IPS-20b (cell line): ENCODE measurements around the gene EVA1B.

Experiments
- H3K27ac ChIP-seq: one replicate; pipeline ENCODE4 v1.5.1; 2013; ENCODE audit warnings: low read length
- H3K27me3 ChIP-seq: 2 replicates; pipeline ENCODE4 v1.6.1; 2013; ENCODE audit warnings: mild to moderate bottlenecking, low read length, inconsistent platforms; ENCODE audit not compliant: insufficient read depth
- H3K36me3 ChIP-seq: 2 replicates; pipeline ENCODE4 v1.6.1; 2013; ENCODE audit warnings: low read depth, mild to moderate bottlenecking, inconsistent platforms, low read length, moderate library complexity; ENCODE audit not compliant: insufficient read depth
- H3K4me1 ChIP-seq: 2 replicates; pipeline ENCODE4 v1.6.1; 2013; ENCODE audit warnings: mild to moderate bottlenecking, control low read depth, inconsistent platforms, low read length, moderate library complexity; ENCODE audit not compliant: insufficient read depth
- H3K4me3 ChIP-seq: 2 replicates; pipeline ENCODE4 v1.5.1; 2013; ENCODE audit warnings: mild to moderate bottlenecking, low read length, inconsistent platforms
- H3K9ac ChIP-seq: 2 replicates; pipeline ENCODE4 v1.6.1; 2013; ENCODE audit warnings: low read depth, mild to moderate bottlenecking, inconsistent platforms, low read length, moderate library complexity
- H3K9me3 ChIP-seq: 2 replicates; pipeline ENCODE4 v1.6.1; 2013; ENCODE audit warnings: mild to moderate bottlenecking, low read depth, low read length, inconsistent platforms; ENCODE audit not compliant: insufficient read depth

The EVA1B gene

DNA sequence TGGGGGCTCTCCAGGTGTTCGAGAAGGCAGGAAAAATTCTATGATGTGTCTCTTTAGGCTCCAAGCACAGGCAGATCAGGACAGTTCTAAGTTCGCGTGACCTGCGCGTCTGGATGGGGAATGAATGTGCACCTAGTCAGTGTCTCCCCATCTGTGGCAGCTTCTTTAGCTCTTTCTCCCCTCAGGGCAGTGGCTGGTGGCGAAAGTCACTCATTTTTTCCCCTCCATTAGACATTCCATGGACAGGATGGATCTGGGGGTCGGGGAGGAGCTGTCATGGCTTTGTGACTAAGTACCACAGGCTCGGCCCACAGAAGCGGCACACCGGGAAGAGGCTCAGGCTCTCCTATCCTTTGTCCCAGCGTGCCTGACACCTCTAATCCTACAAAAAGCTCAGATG, 31.0 kb upstream of the EVA1B start:
- peaks cover 38% of the 10 kb centered on the region for H3K36me3 ChIP-seq
- H3K4me3 ChIP-seq: no peak overlapping the region
- H3K27ac ChIP-seq: no peak overlapping the region
- H3K27me3 ChIP-seq: no peaks in the 10 kb centered on the region
- no peaks in the 10 kb centered on the region for H3K9me3 ChIP-seq
- H3K9ac ChIP-seq: no peak overlapping the region
- peaks cover 7% of the 10 kb centered on the region; the same call in 1 of the 2 replicates for H3K4me1 ChIP-seq

DNA sequence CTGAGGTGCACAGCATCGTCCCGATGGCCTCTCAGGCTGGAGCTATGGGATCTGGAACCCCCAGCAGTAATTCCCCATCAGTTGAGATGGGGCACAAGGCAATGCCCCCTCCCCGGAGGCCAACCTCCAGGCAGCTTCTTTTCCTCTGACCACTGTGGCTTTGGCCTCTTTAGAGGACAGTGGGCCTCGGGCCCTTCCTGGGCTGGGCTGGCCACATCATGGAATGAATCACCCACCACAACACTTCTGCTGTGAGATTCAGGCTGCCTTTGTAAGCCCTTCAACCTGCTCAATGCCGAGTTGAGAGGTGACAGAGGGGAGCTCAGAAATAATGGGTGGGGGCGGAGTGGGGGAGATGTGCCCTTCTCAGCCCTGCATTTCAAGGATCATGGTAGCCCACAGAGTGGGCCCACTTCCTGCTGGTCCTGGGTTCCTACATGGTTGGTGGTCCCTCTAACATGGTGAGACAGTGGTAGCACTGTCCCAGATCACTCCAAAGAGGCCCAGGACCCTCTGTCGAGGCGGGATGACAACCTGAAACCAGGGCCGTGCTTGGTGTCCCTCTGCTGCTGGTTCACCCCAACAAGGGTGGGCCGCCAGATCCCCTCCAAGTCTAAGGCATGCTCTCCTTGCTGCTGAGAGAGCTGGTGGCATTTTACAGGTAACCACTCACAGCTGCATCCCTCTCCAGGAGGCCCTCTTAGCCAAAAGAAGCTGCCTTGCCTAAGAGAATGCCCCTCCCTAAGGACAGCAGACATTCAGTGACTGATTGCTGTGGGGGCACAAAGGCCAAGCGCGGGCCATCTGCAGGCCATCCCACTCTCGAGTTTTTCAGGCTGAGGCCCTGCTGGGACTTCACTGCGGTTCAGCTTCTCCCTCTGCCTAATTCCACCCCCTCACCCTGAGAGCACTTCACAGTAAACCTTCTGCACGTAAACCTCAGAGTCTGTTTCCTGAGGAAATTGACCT, 29.7 kb upstream of the EVA1B start:
- Histone ChIP-seq H3K4me3 (no peak overlapping the region), H3K36me3 (peaks cover 44% of the 10 kb centered on the region), H3K27ac (no peak overlapping the region), H3K9me3 (no peaks in the 10 kb centered on the region), H3K9ac (no peak overlapping the region), H3K4me1 (peaks cover 7% of the 10 kb centered on the region; the same call in 1 of the 2 replicates), H3K27me3 (no peaks in the 10 kb centered on the region)

DNA sequence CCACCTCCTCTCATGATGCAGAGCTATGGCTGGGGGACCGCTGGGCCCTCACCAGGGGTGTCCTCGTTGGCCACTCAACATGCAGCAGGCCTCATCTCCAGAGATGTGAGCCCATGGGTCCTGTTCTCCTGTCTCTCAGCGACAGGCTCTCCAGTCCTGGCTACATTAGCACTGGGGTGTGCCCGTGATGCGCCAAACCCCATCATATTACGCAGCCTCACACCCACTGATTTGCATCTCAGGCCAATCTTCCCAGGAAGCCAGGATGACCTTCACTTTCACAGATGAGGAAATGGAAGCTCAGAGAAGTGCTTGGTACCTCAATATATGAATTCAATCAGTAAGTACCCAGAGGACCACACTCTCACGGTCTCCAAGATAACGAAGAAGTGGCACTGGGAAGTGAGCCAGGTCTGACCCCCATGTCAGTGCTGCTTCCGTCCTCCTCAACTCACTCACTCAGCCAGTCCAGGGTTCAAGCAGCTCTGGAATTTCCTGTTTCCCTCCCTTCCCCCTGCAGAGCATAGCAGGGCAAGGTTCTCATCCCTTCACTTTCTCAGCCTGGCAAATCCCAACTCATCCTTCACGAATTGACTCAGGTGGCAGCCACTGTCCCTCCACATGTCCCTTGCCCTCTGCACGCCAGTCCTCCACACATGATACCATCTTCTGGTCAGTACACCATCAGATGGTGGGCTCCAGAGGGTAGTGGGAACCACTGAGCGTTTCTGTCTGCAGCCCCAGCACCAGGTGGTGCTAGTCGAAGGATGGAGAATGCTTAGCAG, 28.9 kb upstream of the EVA1B start:
- Histone ChIP-seq H3K9ac (no peak overlapping the region), H3K27ac (no peak overlapping the region), H3K27me3 (no peaks in the 10 kb centered on the region), H3K4me3 (no peak overlapping the region), H3K36me3 (peaks cover 47% of the 10 kb centered on the region), H3K9me3 (no peaks in the 10 kb centered on the region), H3K4me1 (peaks cover 7% of the 10 kb centered on the region; the same call in 1 of the 2 replicates)

DNA sequence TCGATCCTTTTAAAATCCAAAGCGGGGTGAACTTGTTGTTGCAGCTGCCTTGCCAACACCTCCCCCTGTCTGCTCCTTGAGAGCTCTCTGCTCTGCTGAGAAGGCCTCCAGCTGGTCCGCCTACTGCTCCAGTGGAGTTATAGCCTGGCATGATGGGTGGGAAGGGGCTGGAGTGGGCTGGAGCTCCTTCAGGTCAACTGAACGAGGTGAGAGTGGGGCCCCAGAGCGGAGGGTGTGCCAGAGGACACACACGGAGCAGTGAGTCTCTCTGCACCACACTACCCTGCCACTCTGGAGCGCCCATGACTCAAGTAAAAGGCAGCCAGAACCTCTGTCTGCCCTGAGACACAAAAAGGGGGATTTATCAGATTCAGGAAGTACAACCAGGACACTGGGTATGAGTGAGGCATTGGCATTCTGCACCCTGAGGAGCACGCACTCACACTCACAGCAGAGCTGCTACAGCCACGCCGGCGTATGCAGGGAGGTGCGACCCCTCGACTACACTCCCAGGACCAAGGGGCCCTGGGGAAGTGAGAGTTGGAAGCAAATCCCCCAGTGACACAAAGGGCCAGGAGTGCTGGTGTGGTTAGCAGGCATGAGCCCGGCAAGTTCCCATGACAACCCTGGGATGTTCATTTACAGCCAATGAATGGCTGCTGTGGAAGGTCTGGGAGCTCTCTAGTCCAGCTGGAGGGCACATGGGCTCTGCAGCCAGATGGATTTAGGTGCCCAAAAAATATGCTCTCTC, 28.0 kb upstream of the EVA1B start:
- H3K4me1 ChIP-seq: peaks cover 7% of the 10 kb centered on the region; the same call in 1 of the 2 replicates
- H3K9ac ChIP-seq: no peak overlapping the region
- no peaks in the 10 kb centered on the region for H3K9me3 ChIP-seq
- H3K27ac ChIP-seq: no peak overlapping the region
- no peak overlapping the region for H3K4me3 ChIP-seq
- no peaks in the 10 kb centered on the region for H3K27me3 ChIP-seq
- peaks cover 48% of the 10 kb centered on the region for H3K36me3 ChIP-seq

DNA sequence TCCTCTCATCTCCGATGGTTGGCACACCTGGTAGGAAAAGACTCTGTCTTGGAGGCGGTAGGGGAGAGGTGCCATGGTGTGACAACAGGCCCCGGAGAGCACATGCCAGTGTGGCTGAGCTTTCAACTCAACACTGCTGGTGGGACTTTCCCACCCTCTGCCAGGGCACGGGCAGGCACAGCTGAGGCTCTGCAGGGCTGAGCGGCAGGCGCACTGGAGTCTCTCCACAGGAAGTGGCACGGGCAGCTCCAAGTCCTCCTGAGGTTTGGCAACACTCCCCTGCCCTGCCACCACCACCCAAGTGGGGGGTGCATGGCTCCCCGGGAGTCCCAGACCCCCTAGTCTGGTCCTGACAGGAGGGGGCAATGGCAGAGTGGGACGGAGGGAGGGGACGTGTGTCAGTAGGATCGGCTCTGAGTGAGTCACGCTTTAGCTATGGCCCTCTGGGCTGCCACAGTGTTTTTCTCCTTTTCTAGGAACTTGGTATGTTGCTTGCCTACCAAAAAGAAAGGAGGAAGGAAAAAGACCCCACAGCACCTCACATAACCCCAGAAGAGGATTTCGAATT, 27.3 kb upstream of the EVA1B start:
- Histone ChIP-seq H3K9me3 (no peaks in the 10 kb centered on the region), H3K27ac (no peak overlapping the region), H3K9ac (no peak overlapping the region), H3K4me1 (peaks cover 7% of the 10 kb centered on the region; the same call in 1 of the 2 replicates), H3K36me3 (peaks cover 51% of the 10 kb centered on the region), H3K27me3 (no peaks in the 10 kb centered on the region), H3K4me3 (no peak overlapping the region)

DNA sequence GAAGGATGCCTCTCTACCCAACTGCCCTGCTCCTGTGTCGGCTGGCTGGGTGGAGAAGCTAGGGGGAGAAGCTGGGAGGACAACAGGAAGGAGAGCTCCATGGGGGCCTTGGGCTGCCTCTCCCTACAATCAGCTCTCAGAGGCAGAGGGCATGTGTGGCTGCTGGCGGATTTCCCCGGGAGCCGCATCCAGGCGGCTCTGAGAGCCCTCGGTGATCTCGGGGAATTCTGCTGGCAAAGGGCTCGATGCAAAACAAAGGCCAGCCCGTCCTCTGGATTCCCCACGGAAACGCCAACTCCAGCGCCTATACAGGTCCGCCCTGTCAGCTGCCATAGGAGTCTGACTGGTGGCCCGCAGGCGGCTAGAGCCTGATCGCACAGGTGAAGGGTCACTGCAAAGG, 26.4 kb upstream of the EVA1B start:
- Histone ChIP-seq H3K27ac (no peak overlapping the region), H3K4me3 (no peak overlapping the region), H3K36me3 (peaks cover 50% of the 10 kb centered on the region), H3K9me3 (no peaks in the 10 kb centered on the region), H3K4me1 (peaks cover 7% of the 10 kb centered on the region; the same call in 1 of the 2 replicates), H3K9ac (no peak overlapping the region), H3K27me3 (no peaks in the 10 kb centered on the region)

DNA sequence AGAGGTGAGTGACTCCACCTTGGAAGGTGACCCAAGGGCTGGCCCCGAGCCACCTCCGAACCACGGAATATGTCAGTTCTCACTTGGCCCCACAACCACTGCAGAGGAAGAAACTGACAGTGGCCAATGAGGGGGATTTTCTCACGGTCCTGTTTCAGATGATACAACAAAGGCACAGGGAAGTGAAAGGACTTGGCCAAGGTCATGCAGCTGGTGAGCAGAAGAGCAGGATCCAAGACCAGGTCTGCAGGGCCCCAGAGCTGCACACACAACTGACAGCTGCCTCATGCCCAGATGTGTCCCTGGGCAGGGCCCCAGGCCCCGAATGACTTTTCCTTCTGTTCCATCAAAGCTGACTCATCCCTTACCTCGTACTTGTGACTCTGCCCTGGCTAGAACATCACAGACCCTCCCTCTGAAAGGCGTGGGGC, 25.8 kb upstream of the EVA1B start:
- Histone ChIP-seq H3K4me3 (no peak overlapping the region), H3K9me3 (no peaks in the 10 kb centered on the region), H3K36me3 (peaks cover 44% of the 10 kb centered on the region), H3K27ac (no peak overlapping the region), H3K4me1 (peaks cover 7% of the 10 kb centered on the region; the same call in 1 of the 2 replicates), H3K27me3 (no peaks in the 10 kb centered on the region), H3K9ac (no peak overlapping the region)

DNA sequence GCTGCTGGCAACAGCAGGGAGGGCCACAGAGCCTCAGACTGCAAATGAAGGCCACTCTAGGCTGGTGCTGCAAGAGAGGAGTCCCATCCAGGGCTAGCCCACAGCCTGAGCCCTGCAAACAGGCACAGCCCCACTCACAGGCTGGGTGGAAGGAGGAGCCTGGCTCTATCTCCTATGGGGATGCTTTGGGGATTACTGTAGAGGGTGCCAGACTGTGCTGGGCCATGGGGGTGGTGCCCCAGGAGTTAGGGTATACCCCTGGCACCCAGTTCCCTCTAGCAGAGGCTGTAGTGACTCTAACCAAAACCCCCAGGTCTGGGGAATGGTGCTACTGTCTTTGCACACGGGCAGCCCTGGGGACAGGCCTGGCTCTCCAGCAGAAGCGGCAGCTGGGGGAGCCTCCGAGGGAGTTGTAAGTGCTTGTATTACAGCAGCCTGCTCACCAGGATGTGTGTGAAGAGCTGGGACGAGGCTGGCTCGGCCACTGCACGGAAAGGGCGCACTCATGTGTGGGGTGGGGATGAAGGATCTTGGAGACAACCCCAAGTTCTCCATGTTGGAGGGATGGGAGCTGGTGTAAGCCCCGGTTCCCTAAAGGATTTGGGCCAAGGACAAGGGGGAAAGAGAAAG, 23.4 kb upstream of the EVA1B start:
- Histone ChIP-seq H3K27me3 (no peaks in the 10 kb centered on the region), H3K4me3 (no peak overlapping the region), H3K9ac (no peak overlapping the region), H3K9me3 (no peaks in the 10 kb centered on the region), H3K36me3 (peaks cover 47% of the 10 kb centered on the region), H3K27ac (no peak overlapping the region), H3K4me1 (no peaks in the 10 kb centered on the region)

DNA sequence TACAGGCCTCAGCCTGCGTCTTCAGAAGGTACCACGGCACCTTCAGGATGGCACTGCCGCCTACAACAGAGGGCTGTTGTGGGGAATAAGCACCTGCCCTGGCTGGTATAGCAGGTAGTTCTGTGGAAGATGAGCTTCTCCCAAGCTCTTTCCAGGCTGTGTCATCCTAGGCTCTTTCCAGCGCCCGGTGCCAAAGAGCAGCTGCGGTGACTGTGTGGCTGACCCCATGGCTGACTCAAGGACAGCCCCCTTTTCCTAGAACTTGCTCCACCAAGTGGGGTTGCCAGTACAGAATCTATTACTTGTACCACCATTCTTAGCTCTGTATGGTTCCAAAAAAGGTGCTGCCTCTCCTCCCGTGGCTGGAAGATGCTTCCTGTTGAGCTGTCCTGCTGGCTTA, 21.9 kb upstream of the EVA1B start:
- Histone ChIP-seq H3K27me3 (no peaks in the 10 kb centered on the region), H3K9ac (no peak overlapping the region), H3K36me3 (peaks cover 53% of the 10 kb centered on the region), H3K9me3 (no peaks in the 10 kb centered on the region), H3K4me1 (no peaks in the 10 kb centered on the region), H3K27ac (no peak overlapping the region), H3K4me3 (no peak overlapping the region)

DNA sequence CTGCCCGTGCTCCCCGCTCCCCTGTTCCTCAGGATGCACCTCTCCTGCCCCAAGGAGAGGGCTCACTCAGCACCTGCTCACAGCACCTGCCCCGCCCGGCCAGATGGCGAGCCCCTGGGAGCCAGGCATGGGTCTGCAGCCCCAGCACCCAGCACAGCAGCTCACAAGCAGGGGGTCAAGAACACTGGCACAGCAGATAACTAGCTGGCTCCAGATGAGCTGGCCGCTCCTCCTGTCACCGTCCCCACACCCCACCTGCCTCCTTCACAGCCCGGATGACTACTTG, 20.9 kb upstream of the EVA1B start:
- no peaks in the 10 kb centered on the region for H3K9me3 ChIP-seq

More for the DNA sequence above, 20.9 kb upstream of the EVA1B start:
- Histone ChIP-seq H3K9ac (no peak overlapping the region), H3K36me3 (peaks cover 53% of the 10 kb centered on the region), H3K4me1 (no peaks in the 10 kb centered on the region), H3K27ac (no peak overlapping the region), H3K27me3 (no peaks in the 10 kb centered on the region), H3K4me3 (no peak overlapping the region)
